Neural progenitor cell (in vitro differentiated cells): Measurements from ENCODE around the gene LAMA1.

Experiments used
- EZH2 ChIP-seq: fragments of 200-600 bp; sonication (generic); IDR thresholded peaks from 2 replicates; pipeline ENCODE4 v1.6.1; 2017; ENCODE audit warnings: antibody characterized with exemption, mild to moderate bottlenecking, moderate library complexity
- EZH2phosphoT487 ChIP-seq: fragments of 200-600 bp; sonication (generic); IDR thresholded peaks from 2 replicates; pipeline ENCODE4 v1.6.1; 2017; ENCODE audit warnings: antibody characterized with exemption
- TF ChIP-seq, protein P1 (sequence below): fragments of 200-600 bp; sonication (generic); IDR thresholded peaks from 2 replicates; pipeline ENCODE4 v1.5.1; 2017; ENCODE audit warnings: antibody characterized with exemption, mild to moderate bottlenecking

DNA sequence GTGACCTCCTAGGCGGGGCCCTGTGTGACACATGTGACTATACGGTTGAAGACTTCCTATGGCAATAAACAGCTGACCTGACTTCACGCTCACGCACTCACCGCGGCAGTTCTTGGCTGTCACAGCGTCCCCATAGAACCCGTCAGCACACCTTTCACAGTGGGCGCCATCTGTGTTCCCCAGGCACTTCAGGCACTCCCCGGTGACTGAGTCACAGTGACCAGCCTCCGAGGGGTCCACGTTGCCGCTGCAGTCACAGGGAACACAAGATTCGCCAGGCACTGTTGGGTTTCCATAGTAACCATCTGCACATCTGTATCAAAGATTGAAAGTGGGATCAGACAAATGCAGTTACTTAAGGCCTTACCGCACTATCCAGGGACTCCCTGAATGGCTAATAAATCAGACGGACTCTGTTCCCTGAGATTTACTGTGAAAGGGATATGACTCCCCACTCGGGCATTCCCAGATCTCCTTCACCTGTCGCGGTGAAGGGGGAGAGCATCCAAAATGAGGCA, 94.5 kb downstream of the LAMA1 start:
- TF ChIP-seq EZH2 = no peak
- TF ChIP-seq, protein P1, sequence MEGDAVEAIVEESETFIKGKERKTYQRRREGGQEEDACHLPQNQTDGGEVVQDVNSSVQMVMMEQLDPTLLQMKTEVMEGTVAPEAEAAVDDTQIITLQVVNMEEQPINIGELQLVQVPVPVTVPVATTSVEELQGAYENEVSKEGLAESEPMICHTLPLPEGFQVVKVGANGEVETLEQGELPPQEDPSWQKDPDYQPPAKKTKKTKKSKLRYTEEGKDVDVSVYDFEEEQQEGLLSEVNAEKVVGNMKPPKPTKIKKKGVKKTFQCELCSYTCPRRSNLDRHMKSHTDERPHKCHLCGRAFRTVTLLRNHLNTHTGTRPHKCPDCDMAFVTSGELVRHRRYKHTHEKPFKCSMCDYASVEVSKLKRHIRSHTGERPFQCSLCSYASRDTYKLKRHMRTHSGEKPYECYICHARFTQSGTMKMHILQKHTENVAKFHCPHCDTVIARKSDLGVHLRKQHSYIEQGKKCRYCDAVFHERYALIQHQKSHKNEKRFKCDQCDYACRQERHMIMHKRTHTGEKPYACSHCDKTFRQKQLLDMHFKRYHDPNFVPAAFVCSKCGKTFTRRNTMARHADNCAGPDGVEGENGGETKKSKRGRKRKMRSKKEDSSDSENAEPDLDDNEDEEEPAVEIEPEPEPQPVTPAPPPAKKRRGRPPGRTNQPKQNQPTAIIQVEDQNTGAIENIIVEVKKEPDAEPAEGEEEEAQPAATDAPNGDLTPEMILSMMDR = no peak
- TF ChIP-seq EZH2phosphoT487 = no peak
